HepG2 (cell line): ENCODE data around the gene ELFN1. TPM values are rescaled to one million over a fixed set of nuclear protein-coding genes. Genes with fewer than 3 reads are reported as not detected.

Experiments
- ATAC-seq: fragments of 200-7000 bp; cut with Tn5 transposase; 3 replicates; pipeline ENCODE4 v1.9.1; 2020; ENCODE audit warnings: mild to moderate bottlenecking, moderate library complexity
- BruUV-seq: library from RNA; stranded (reverse); fragments of 400-500 nt; replicated peaks from 2 replicates; lab custom pipeline; 2021; lab: Mats Ljungman, UMichigan
- CTCF ChIA-PET: fragments of 300-600 bp; formaldehyde crosslinking; extraction: SDS; loops from one replicate; lab custom pipeline; 2021; ENCODE audit warnings: low total read pairs, inconsistent platforms, low intra/inter-chr PET ratio; lab: Yijun Ruan, JAX
- POLR2A ChIA-PET: fragments of 350-600 bp; sonication (Branson Sonifier 250); formaldehyde crosslinking; loops from one replicate; lab custom pipeline; 2020; ENCODE audit warnings: antibody characterized with exemption, inconsistent platforms; lab: Yijun Ruan, JAX
- DNase-seq: peaks from one replicate; pipeline ENCODE4 v3.0.0-alpha.2; 2015; ENCODE audit warnings: low spot score
- FAIRE-seq: peaks from 3 replicates; lab custom pipeline; 2011; peaks lifted over from hg19 to GRCh38; lab: Jason Lieb, UNC
- H2AFZ ChIP-seq: one replicate; pipeline ENCODE4 v1.6.1; 2011; ENCODE audit warnings: low read length, inconsistent platforms
- H3K27ac ChIP-seq: fragments of 300-600 bp; 3 replicates; pipeline ENCODE4 v1.8.0; 2011; ENCODE audit warnings: mixed run types, mild to moderate bottlenecking, mixed read lengths, low read length, inconsistent platforms; ENCODE audit not compliant: insufficient read depth; ENCODE audit errors: extremely low read length
- H3K27me3 ChIP-seq, 2 experiments: fragments of 200-600 bp in 1 of 2; 2 replicates in 1 of 2; 3 replicates in 1 of 2; pipeline versions ENCODE4 v1.6.0 to v1.8.0; 2011; ENCODE audit warnings: low read length in 2 of 2, mild to moderate bottlenecking in 2 of 2, moderate library complexity in 2 of 2, inconsistent platforms in 1 of 2; ENCODE audit not compliant: insufficient read depth in 2 of 2, control insufficient read depth in 1 of 2
- H3K36me3 ChIP-seq, 2 experiments: fragments of 200-600 bp in 1 of 2; replicated peaks in 1 of 2; 2 replicates in 1 of 2; 3 replicates in 1 of 2; pipeline versions ENCODE4 v1.5.1 to v1.8.0; 2011; ENCODE audit warnings: low read length in 2 of 2, inconsistent platforms in 1 of 2; ENCODE audit not compliant: insufficient read depth in 2 of 2, control insufficient read depth in 1 of 2
- H3K4me1 ChIP-seq: 2 replicates; pipeline ENCODE4 v1.5.1; 2012; ENCODE audit warnings: low read length, inconsistent platforms; ENCODE audit not compliant: insufficient read depth
- H3K4me2 ChIP-seq: 2 replicates; pipeline ENCODE4 v1.6.0; 2011; ENCODE audit warnings: low read depth, low read length, inconsistent platforms
- H3K4me3 ChIP-seq, 3 experiments: fragments of 200-600 bp in 1 of 3; sonication (generic), shearing (Covaris generic) in 1 of 3; replicated peaks in 1 of 3; 2 replicates each; pipeline ENCODE4 v1.5.1; 2011 to 2016; ENCODE audit warnings: low read length in 3 of 3, inconsistent platforms in 2 of 3, low read depth in 2 of 3, mild to moderate bottlenecking in 2 of 3, control low read depth in 1 of 3, mixed read lengths in 1 of 3; ENCODE audit not compliant: insufficient read depth in 1 of 3
- H3K79me2 ChIP-seq: one replicate; pipeline ENCODE4 v1.6.1; 2011; ENCODE audit warnings: low read length, inconsistent platforms; ENCODE audit not compliant: insufficient read depth
- H3K9ac ChIP-seq: 2 replicates; pipeline ENCODE4 v1.6.0; 2011; ENCODE audit warnings: mild to moderate bottlenecking, low read depth, low read length, inconsistent platforms; ENCODE audit not compliant: insufficient read depth
- H3K9me3 ChIP-seq: 2 replicates; pipeline ENCODE4 v1.5.1; 2012; ENCODE audit warnings: mild to moderate bottlenecking, low read length
- H4K20me1 ChIP-seq: 2 replicates; pipeline ENCODE4 v1.6.0; 2011; ENCODE audit warnings: inconsistent platforms, mild to moderate bottlenecking, low read length, moderate library complexity; ENCODE audit not compliant: insufficient read depth
- SRSF4 ChIP-seq: fragments of 200-400 bp; formaldehyde crosslinking; IDR thresholded peaks from one replicate; pipeline ENCODE4 v1.6.1; 2018; ENCODE audit warnings: mild to moderate bottlenecking, low read depth, low read length, moderate library complexity; ENCODE audit not compliant: poor library complexity, severe bottlenecking
- THAP9 ChIP-seq: sonication (generic); formaldehyde crosslinking; IDR thresholded peaks from 2 replicates; pipeline ENCODE4; 2020; ENCODE audit warnings: missing genetic modification reagents, mild to moderate bottlenecking, borderline replicate concordance
- ZKSCAN1 ChIP-seq: fragments of 150-350 bp; IDR thresholded peaks from 2 replicates; pipeline ENCODE4 v1.6.1; 2014; ENCODE audit warnings: low read length
- ZNF629 ChIP-seq: sonication (generic); formaldehyde crosslinking; conservative IDR thresholded peaks from 2 replicates; pipeline ENCODE4 v1.5.0; 2020; ENCODE audit warnings: missing genetic modification reagents
- WGBS: methylation state at CpG from one replicate; pipeline ENCODE4 v1.1.6; 2017; ENCODE audit warnings: low lambda C conversion rate; 5-methylcytosine and 5-hydroxymethylcytosine counted together
- in situ Hi-C: cut with HindIII; loops from 2 replicates; pipeline ENCODE4 v1.10.0; 2017; ENCODE audit warnings: low pct_unique_long_range_greater_than_20kb; ENCODE audit not compliant: extremely low pct_ligation_motif_present
- intact Hi-C: fragments of 100-400 bp; cut with micrococcal nuclease; formaldehyde crosslinking; loops from one replicate; pipeline ENCODE4 v1.10.0; 2022; ENCODE audit not compliant: unreplicated experiment
- polyA plus RNA-seq, 8 experiments: library from polyadenylated mRNA; depleted of rRNA in 3 of 8; stranded (reverse) in 7 of 8; unstranded in 1 of 8; fragments of >200 nt; fragmentation: Illumina TruSeq in 4 of 8; extraction: Trizol in 4 of 8; gene quantifications; 2 replicates each; pipeline versions ENCODE4 v1.2.1 to v1.2.3, GENCODE V29; 2011 to 2016; ENCODE audit warnings: low read depth in 4 of 8, missing spikeins in 1 of 8, mixed read lengths in 1 of 8; ENCODE audit not compliant: insufficient read depth in 1 of 8
- total RNA-seq, 5 experiments: library from RNA; depleted of rRNA; stranded (reverse); fragments of >200 nt; fragmentation: Illumina TruSeq; extraction: Trizol; gene quantifications; 2 replicates each; pipeline ENCODE4 v1.2.3, GENCODE V29; 2016; ENCODE audit warnings: low read depth in 1 of 5

The ELFN1 gene
- total and polyA plus RNA-seq, 2 of the 13 experiments (the other 11 are each of a cell fraction or from before 2014, with no cell fraction given) = 0.13 to 0.18 TPM

GRCh38 chr7:1641173-1641572 lies 28.9 kb upstream of the ELFN1 start (continued):
- no peak for TF ChIP-seq THAP9 (CRISPR knock-in tag)

- ATAC-seq = no peak
- no peak overlapping the region for H3K9ac ChIP-seq
- no peaks in the 10 kb centered on the region for H3K36me3 ChIP-seq
- no peak for FAIRE-seq
- in situ Hi-C loops = no loop called here
- H4K20me1 ChIP-seq = no peaks in the 10 kb centered on the region
- H2AFZ ChIP-seq = no peak overlapping the region
- H3K27ac ChIP-seq = no peak overlapping the region
- no peaks in the 10 kb centered on the region for H3K79me2 ChIP-seq
- POLR2A ChIA-PET = no interaction called here
- peak; percentile 70 for TF ChIP-seq ZNF629 (CRISPR knock-in tag)
- TF ChIP-seq SRSF4 = no peak
- TF ChIP-seq ZKSCAN1 = no peak
- TF ChIP-seq, all 625 proteins: peak for 1
- CTCF ChIA-PET = no interaction called here
- intact Hi-C loops = no loop called here
- Histone ChIP-seq H3K4me3 (no peak overlapping the region), H3K9me3 (peaks cover 6% of the 10 kb centered on the region), H3K27me3 (peaks cover 4 to 45% of the 10 kb centered on the region in 2 experiments), H3K4me2 (no peak overlapping the region), H3K4me1 (peaks cover 28% of the 10 kb centered on the region)
- 7% methylated on average over 5 of the region's 16 CpGs for WGBS
- no peak for DNase-seq
- BruUV-seq = no TSS peak
Measured at GRCh38 chr7:1641661-1642260, 28.3 kb upstream of the ELFN1 start.
